Measurements from ENCODE around the gene IRF9. TPM values are rescaled to one million over a fixed set of nuclear protein-coding genes. Genes with fewer than 3 reads are reported as not detected.

The IRF9 gene
- total and polyA plus RNA-seq, 2 of the 13 experiments (the other 11 are each of a cell fraction or from before 2014, with no cell fraction given): 14.9 to 49.7 TPM

GRCh38 chr14:24195186-24196070, 34.4 kb downstream of the IRF9 start, which contains the start of gene TM9SF1 (continued):
- peak; percentile 97 for TF ChIP-seq HMGXB3 (CRISPR knock-in tag; IDR thresholded peaks at IDR 0.05; ENCODE audit: borderline replicate concordance)
- TF ChIP-seq BCL3 (CRISPR knock-in tag; IDR thresholded peaks at IDR 0.05): peak; percentile 99
- TF ChIP-seq CBX2 (IDR thresholded peaks at IDR 0.05; ENCODE audit: low read depth, low read length): no peak
- TF ChIP-seq CBX2 (CRISPR knock-in tag; IDR thresholded peaks at IDR 0.05; ENCODE audit: low read depth): 0 out of 2 replicates have a peak, but pooled peaks have one; percentile 93
- peak; percentile 78 for TF ChIP-seq FOXO1 (CRISPR knock-in tag; IDR thresholded peaks at IDR 0.05)
- TF ChIP-seq ZNF337 (CRISPR knock-in tag; IDR thresholded peaks at IDR 0.05; ENCODE audit: borderline replicate concordance, low read depth): peak; percentile 99
- peak; percentile 100 for TF ChIP-seq MEIS1 (CRISPR knock-in tag; IDR thresholded peaks at IDR 0.05; ENCODE audit: borderline replicate concordance)
- TF ChIP-seq ZNF780A (CRISPR knock-in tag; IDR thresholded peaks at IDR 0.05): no peak
- no peak for TF ChIP-seq AHDC1 (CRISPR knock-in tag; IDR thresholded peaks at IDR 0.05; ENCODE audit: borderline replicate concordance)
- TF ChIP-seq ZNF784 (CRISPR knock-in tag; IDR thresholded peaks at IDR 0.05; ENCODE audit: borderline replicate concordance): peak; percentile 100
- peak; percentile 100 for TF ChIP-seq ZNF136 (CRISPR knock-in tag; IDR thresholded peaks at IDR 0.05; ENCODE audit: low read depth)
- TF ChIP-seq ZC3H4 (CRISPR knock-in tag; IDR thresholded peaks at IDR 0.05; ENCODE audit: borderline replicate concordance): no peak; the same call in 1 of the 2 replicates
- peak; percentile 96 for TF ChIP-seq ZNF639 (CRISPR knock-in tag; conservative IDR thresholded peaks at IDR 0.05)
- peak; percentile 100 for TF ChIP-seq RBFOX2 (IDR thresholded peaks at IDR 0.05; ENCODE audit: low read depth, low read length)

Measured in HepG2 (cell line).